ENCODE data around the gene DCXR. TPM values are rescaled to one million over a fixed set of nuclear protein-coding genes. Genes with fewer than 3 reads are reported as not detected.

The DCXR gene
- polyA plus RNA-seq, 3 donors, result 88.8 to 93.1 (median 90.3) TPM

GRCh38 chr17:81995463-81996231 is 41.9 kb downstream of the DCXR start:
- Mint-ChIP-seq H3K9me3 (peaks cover 0 to 2% (median 0%) of the 10 kb centered on the region in 7 donors), H3K27me3 (ENCODE audit: low read depth in 3 of 3) (no peaks in the 10 kb centered on the region), H3K36me3 (peaks cover 19 to 52% of the 10 kb centered on the region in 2 donors), H3K4me1 (no peaks in the 10 kb centered on the region), H3K27ac (no peak overlapping the region), H3K4me3 (no peak overlapping the region)
- intact Hi-C loops (cut with micrococcal nuclease), result no loop called here
- no peak overlapping the region for H3K9ac ChIP-seq (ENCODE audit: insufficient read depth, low read length, poor library complexity, severe bottlenecking)
- H3K79me2 ChIP-seq (ENCODE audit: insufficient read depth, low read length), result no peaks in the 10 kb centered on the region
- no peak overlapping the region for H3K27ac ChIP-seq (ENCODE audit: low read depth in 1 of 2, low read length in 2 of 2)
- H2AFZ ChIP-seq (ENCODE audit: insufficient read depth, low read depth, low read length, poor library complexity, severe bottlenecking), result no peak overlapping the region
- no peak overlapping the region for H3K4me2 ChIP-seq (replicated peaks; ENCODE audit: extremely low read depth, low read length, poor library complexity, severe bottlenecking)
- no peaks in the 10 kb centered on the region for H3K4me1 ChIP-seq (ENCODE audit: control insufficient read depth in 1 of 2, insufficient read depth in 2 of 2, low read length in 2 of 2)
- no peak for DNase-seq
- no peaks in the 10 kb centered on the region for H3K9me3 ChIP-seq (replicated peaks in 1 of 2; ENCODE audit: control insufficient read depth in 1 of 2, insufficient read depth in 1 of 2, low read length in 2 of 2)
- TF ChIP-seq CTCF (IDR thresholded peaks at IDR 0.05), result no peak
- WGBS (ENCODE audit: insufficient coverage), result 98% methylated on average over 28 of the region's 29 CpGs
- no peak overlapping the region for H3K4me3 ChIP-seq (replicated peaks in 1 of 3; ENCODE audit: low read depth in 2 of 3, low read length in 3 of 3)
- peaks cover 16 to 32% of the 10 kb centered on the region in 2 donors for H3K36me3 ChIP-seq (replicated peaks in 1 of 2; ENCODE audit: control insufficient read depth in 1 of 2, insufficient read depth in 2 of 2, low read length in 2 of 2)
- H3K27me3 ChIP-seq (ENCODE audit: control insufficient read depth in 2 of 2, insufficient read depth in 2 of 2, low read length in 2 of 2), result no peaks in the 10 kb centered on the region
- peaks cover 4% of the 10 kb centered on the region for H4K20me1 ChIP-seq (ENCODE audit: insufficient read depth, low read length)

GRCh38 chr17:81994593-81995462 is 42.7 kb downstream of the DCXR start:
- 99% methylated on average over 27 of the region's 39 CpGs for WGBS (ENCODE audit: insufficient coverage)
- H3K27ac ChIP-seq (ENCODE audit: low read depth in 1 of 2, low read length in 2 of 2), result no peak overlapping the region

More at GRCh38 chr17:81994593-81995462, 42.7 kb downstream of the DCXR start:
- Histone ChIP-seq H4K20me1 (ENCODE audit: insufficient read depth, low read length) (peaks cover 4% of the 10 kb centered on the region), H2AFZ (ENCODE audit: insufficient read depth, low read depth, low read length, poor library complexity, severe bottlenecking) (no peak overlapping the region), H3K27me3 (ENCODE audit: control insufficient read depth in 2 of 2, insufficient read depth in 2 of 2, low read length in 2 of 2) (no peaks in the 10 kb centered on the region), H3K4me3 (replicated peaks in 1 of 3; ENCODE audit: low read depth in 2 of 3, low read length in 3 of 3) (no peak overlapping the region), H3K9ac (ENCODE audit: insufficient read depth, low read length, poor library complexity, severe bottlenecking) (no peak overlapping the region), H3K4me1 (ENCODE audit: control insufficient read depth in 1 of 2, insufficient read depth in 2 of 2, low read length in 2 of 2) (no peaks in the 10 kb centered on the region), H3K9me3 (replicated peaks in 1 of 2; ENCODE audit: control insufficient read depth in 1 of 2, insufficient read depth in 1 of 2, low read length in 2 of 2) (no peaks in the 10 kb centered on the region), H3K4me2 (replicated peaks; ENCODE audit: extremely low read depth, low read length, poor library complexity, severe bottlenecking) (no peak overlapping the region), H3K36me3 (replicated peaks in 1 of 2; ENCODE audit: control insufficient read depth in 1 of 2, insufficient read depth in 2 of 2, low read length in 2 of 2) (peaks cover 19 to 39% of the 10 kb centered on the region in 2 donors), H3K79me2 (ENCODE audit: insufficient read depth, low read length) (no peaks in the 10 kb centered on the region)
- no peak overlapping the region for H3K27ac Mint-ChIP-seq
- H3K27me3 Mint-ChIP-seq (ENCODE audit: low read depth in 3 of 3), result no peaks in the 10 kb centered on the region
- peaks cover 25 to 57% of the 10 kb centered on the region in 2 donors for H3K36me3 Mint-ChIP-seq
- intact Hi-C loops (cut with micrococcal nuclease), result no loop called here
- peaks cover 0 to 2% (median 0%) of the 10 kb centered on the region in 7 donors for H3K9me3 Mint-ChIP-seq
- no peak for DNase-seq
- no peaks in the 10 kb centered on the region for H3K4me1 Mint-ChIP-seq
- no peak for TF ChIP-seq CTCF (IDR thresholded peaks at IDR 0.05)
- H3K4me3 Mint-ChIP-seq, result no peak overlapping the region
